ENCODE results near the gene CARMIL1.

CARMIL1 gene

DNA sequence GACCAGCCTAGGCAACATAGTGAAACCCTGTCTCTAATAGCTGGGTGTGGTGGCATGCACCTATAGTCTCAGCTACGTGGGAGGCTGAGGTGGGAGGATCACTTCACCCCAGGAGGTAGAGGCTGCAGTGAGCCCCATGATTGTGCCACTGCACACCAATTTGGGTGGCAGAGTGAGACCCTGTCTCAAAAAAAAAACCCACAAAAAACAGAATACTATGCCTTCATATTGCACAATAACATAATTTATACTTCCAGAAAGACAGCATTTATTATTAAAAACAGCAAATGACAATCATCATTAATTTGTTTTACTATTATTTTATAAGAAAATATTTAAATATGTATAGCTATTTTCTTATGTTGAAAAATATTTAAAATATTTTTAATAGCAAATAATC lies 30.0 kb upstream of the CARMIL1 start:
- Histone ChIP-seq H3K4me3 (ENCODE audit: insufficient read depth, low read depth, low read length, poor library complexity, severe bottlenecking) (no peak overlapping the region), H3K9me3 (ENCODE audit: control insufficient read depth, low read length) (no peaks in the 10 kb centered on the region), H3K27ac (ENCODE audit: insufficient read depth, low read length, poor library complexity, severe bottlenecking) (no peak overlapping the region), H3K27me3 (replicated peaks; ENCODE audit: control insufficient read depth, insufficient read depth, low read length, poor library complexity, severe bottlenecking) (peaks cover 5% of the 10 kb centered on the region), H3K4me1 (ENCODE audit: control insufficient read depth, insufficient read depth, low read length, poor library complexity, severe bottlenecking) (no peaks in the 10 kb centered on the region), H3K36me3 (ENCODE audit: control insufficient read depth, insufficient read depth, low read length) (no peaks in the 10 kb centered on the region)
- no peak for DNase-seq

- no peak for DNase-seq
- Histone ChIP-seq H3K4me3 (ENCODE audit: insufficient read depth, low read depth, low read length, poor library complexity, severe bottlenecking) (no peak overlapping the region), H3K36me3 (ENCODE audit: control insufficient read depth, insufficient read depth, low read length) (no peaks in the 10 kb centered on the region), H3K27me3 (replicated peaks; ENCODE audit: control insufficient read depth, insufficient read depth, low read length, poor library complexity, severe bottlenecking) (peaks cover 5% of the 10 kb centered on the region), H3K9me3 (ENCODE audit: control insufficient read depth, low read length) (no peaks in the 10 kb centered on the region), H3K4me1 (ENCODE audit: control insufficient read depth, insufficient read depth, low read length, poor library complexity, severe bottlenecking) (no peaks in the 10 kb centered on the region), H3K27ac (ENCODE audit: insufficient read depth, low read length, poor library complexity, severe bottlenecking) (no peak overlapping the region)
Observed at GRCh38 chr6:25250878-25251277, 28.3 kb upstream of the CARMIL1 start.

DNA sequence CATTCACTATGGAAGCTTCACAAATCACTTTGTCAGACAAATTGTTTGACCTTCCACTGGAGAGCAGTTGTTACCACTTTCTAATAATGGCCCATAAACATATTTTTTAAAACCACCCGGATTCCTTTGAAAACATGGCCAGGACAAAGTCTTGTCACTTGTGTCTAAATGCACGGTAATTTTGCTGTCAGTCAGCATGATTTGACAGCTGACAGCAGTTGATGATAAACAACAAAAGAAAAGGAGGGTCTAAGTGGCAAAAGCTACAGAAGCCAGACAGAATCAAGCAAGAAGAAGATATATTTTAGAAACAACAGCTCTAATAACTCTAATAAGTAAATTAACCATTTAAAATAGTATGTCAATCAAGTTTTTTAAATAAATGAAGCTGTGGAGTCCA lies 27.7 kb upstream of the CARMIL1 start:
- Histone ChIP-seq H3K4me3 (ENCODE audit: insufficient read depth, low read depth, low read length, poor library complexity, severe bottlenecking) (no peak overlapping the region), H3K36me3 (ENCODE audit: control insufficient read depth, insufficient read depth, low read length) (no peaks in the 10 kb centered on the region), H3K27ac (ENCODE audit: insufficient read depth, low read length, poor library complexity, severe bottlenecking) (no peak overlapping the region)

GRCh38 chr6:25253351-25253750 lies 25.8 kb upstream of the CARMIL1 start:
- Histone ChIP-seq H3K4me3 (ENCODE audit: insufficient read depth, low read depth, low read length, poor library complexity, severe bottlenecking) (no peak overlapping the region), H3K4me1 (ENCODE audit: control insufficient read depth, insufficient read depth, low read length, poor library complexity, severe bottlenecking) (no peaks in the 10 kb centered on the region), H3K27me3 (replicated peaks; ENCODE audit: control insufficient read depth, insufficient read depth, low read length, poor library complexity, severe bottlenecking) (peaks cover 5% of the 10 kb centered on the region), H3K27ac (ENCODE audit: insufficient read depth, low read length, poor library complexity, severe bottlenecking) (no peak overlapping the region), H3K9me3 (ENCODE audit: control insufficient read depth, low read length) (no peaks in the 10 kb centered on the region), H3K36me3 (ENCODE audit: control insufficient read depth, insufficient read depth, low read length) (no peaks in the 10 kb centered on the region)
- no peak for DNase-seq

More for the DNA sequence above, 27.7 kb upstream of the CARMIL1 start:
- H3K27me3 ChIP-seq (replicated peaks; ENCODE audit: control insufficient read depth, insufficient read depth, low read length, poor library complexity, severe bottlenecking) = peaks cover 5% of the 10 kb centered on the region
- no peaks in the 10 kb centered on the region for H3K4me1 ChIP-seq (ENCODE audit: control insufficient read depth, insufficient read depth, low read length, poor library complexity, severe bottlenecking)
- DNase-seq = no peak
- H3K9me3 ChIP-seq (ENCODE audit: control insufficient read depth, low read length) = no peaks in the 10 kb centered on the region

GRCh38 chr6:25254671-25255070 lies 24.5 kb upstream of the CARMIL1 start:
- H3K4me1 ChIP-seq (ENCODE audit: control insufficient read depth, insufficient read depth, low read length, poor library complexity, severe bottlenecking) = no peaks in the 10 kb centered on the region
- H3K36me3 ChIP-seq (ENCODE audit: control insufficient read depth, insufficient read depth, low read length) = no peaks in the 10 kb centered on the region
- peaks cover 5% of the 10 kb centered on the region for H3K27me3 ChIP-seq (replicated peaks; ENCODE audit: control insufficient read depth, insufficient read depth, low read length, poor library complexity, severe bottlenecking)
- no peak overlapping the region for H3K4me3 ChIP-seq (ENCODE audit: insufficient read depth, low read depth, low read length, poor library complexity, severe bottlenecking)
- no peak for DNase-seq
- H3K9me3 ChIP-seq (ENCODE audit: control insufficient read depth, low read length) = no peaks in the 10 kb centered on the region
- no peak overlapping the region for H3K27ac ChIP-seq (ENCODE audit: insufficient read depth, low read length, poor library complexity, severe bottlenecking)

DNA sequence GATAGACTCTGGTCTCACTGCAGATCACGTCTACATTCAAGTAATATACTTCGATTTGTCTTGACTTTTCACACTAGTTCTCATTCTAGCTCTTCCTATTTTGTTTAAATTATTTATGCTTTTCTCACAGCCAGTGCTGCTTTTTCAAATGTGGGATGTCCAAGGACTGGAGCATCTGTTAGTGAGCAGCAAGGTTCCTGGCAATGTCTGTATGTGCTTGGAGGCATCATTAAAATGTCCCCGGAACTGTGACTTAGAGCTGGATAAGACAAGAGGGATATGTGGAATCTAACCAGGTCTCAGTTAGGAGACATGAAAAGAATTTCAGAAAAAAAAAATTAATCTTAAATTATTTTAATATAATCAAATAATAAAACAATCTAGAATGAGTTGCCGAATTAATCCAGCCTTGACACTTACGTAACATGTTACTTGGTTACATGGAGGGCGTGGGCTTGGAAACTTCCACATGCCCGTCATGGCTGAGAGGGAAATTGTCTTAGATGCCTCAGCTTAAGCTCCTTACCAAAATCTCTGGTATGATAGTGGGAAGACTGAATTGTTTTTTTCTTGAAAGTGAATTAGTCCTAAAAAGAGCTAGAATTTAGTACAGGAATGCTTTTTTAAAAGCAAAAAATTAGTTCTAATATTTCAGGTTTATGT lies 21.4 kb upstream of the CARMIL1 start:
- H3K4me3 ChIP-seq (ENCODE audit: insufficient read depth, low read depth, low read length, poor library complexity, severe bottlenecking) = no peak overlapping the region
- H3K4me1 ChIP-seq (ENCODE audit: control insufficient read depth, insufficient read depth, low read length, poor library complexity, severe bottlenecking) = no peaks in the 10 kb centered on the region
- no peaks in the 10 kb centered on the region for H3K36me3 ChIP-seq (ENCODE audit: control insufficient read depth, insufficient read depth, low read length)
- H3K27ac ChIP-seq (ENCODE audit: insufficient read depth, low read length, poor library complexity, severe bottlenecking) = no peak overlapping the region
- DNase-seq = no peak
- H3K27me3 ChIP-seq (replicated peaks; ENCODE audit: control insufficient read depth, insufficient read depth, low read length, poor library complexity, severe bottlenecking) = no peaks in the 10 kb centered on the region
- H3K9me3 ChIP-seq (ENCODE audit: control insufficient read depth, low read length) = no peaks in the 10 kb centered on the region

- no peak for DNase-seq
- H3K4me3 ChIP-seq (ENCODE audit: insufficient read depth, low read depth, low read length, poor library complexity, severe bottlenecking) = no peak overlapping the region
- no peaks in the 10 kb centered on the region for H3K36me3 ChIP-seq (ENCODE audit: control insufficient read depth, insufficient read depth, low read length)
- no peaks in the 10 kb centered on the region for H3K27me3 ChIP-seq (replicated peaks; ENCODE audit: control insufficient read depth, insufficient read depth, low read length, poor library complexity, severe bottlenecking)
- no peak overlapping the region for H3K27ac ChIP-seq (ENCODE audit: insufficient read depth, low read length, poor library complexity, severe bottlenecking)
- H3K9me3 ChIP-seq (ENCODE audit: control insufficient read depth, low read length) = no peaks in the 10 kb centered on the region
- no peaks in the 10 kb centered on the region for H3K4me1 ChIP-seq (ENCODE audit: control insufficient read depth, insufficient read depth, low read length, poor library complexity, severe bottlenecking)
Observed at GRCh38 chr6:25259756-25260155, 19.4 kb upstream of the CARMIL1 start.

DNA sequence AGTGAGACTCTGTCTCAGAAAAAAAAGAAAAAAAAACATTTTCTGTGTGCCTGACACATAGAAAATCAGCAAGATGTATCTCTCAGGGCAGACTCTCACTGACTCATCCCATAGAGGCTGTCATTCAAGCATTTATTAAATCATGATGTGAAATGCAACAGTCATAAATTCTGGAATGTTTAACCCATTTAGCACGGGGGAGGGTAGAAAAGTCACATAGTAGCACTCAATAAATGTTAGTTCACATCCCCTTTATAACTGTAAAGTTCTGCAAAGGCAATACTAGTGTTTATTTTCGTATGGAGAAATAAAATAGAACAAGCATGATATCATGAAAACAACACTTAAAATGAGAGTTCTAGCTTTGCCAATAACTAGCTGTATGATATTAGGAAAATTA lies 15.5 kb upstream of the CARMIL1 start:
- Histone ChIP-seq H3K9me3 (ENCODE audit: control insufficient read depth, low read length) (no peaks in the 10 kb centered on the region), H3K27me3 (replicated peaks; ENCODE audit: control insufficient read depth, insufficient read depth, low read length, poor library complexity, severe bottlenecking) (no peaks in the 10 kb centered on the region), H3K4me1 (ENCODE audit: control insufficient read depth, insufficient read depth, low read length, poor library complexity, severe bottlenecking) (no peaks in the 10 kb centered on the region), H3K4me3 (ENCODE audit: insufficient read depth, low read depth, low read length, poor library complexity, severe bottlenecking) (no peak overlapping the region), H3K36me3 (ENCODE audit: control insufficient read depth, insufficient read depth, low read length) (no peaks in the 10 kb centered on the region), H3K27ac (ENCODE audit: insufficient read depth, low read length, poor library complexity, severe bottlenecking) (no peak overlapping the region)
- DNase-seq = no peak

- Histone ChIP-seq H3K27ac (ENCODE audit: insufficient read depth, low read length, poor library complexity, severe bottlenecking) (no peak overlapping the region), H3K27me3 (replicated peaks; ENCODE audit: control insufficient read depth, insufficient read depth, low read length, poor library complexity, severe bottlenecking) (no peaks in the 10 kb centered on the region), H3K36me3 (ENCODE audit: control insufficient read depth, insufficient read depth, low read length) (no peaks in the 10 kb centered on the region), H3K4me3 (ENCODE audit: insufficient read depth, low read depth, low read length, poor library complexity, severe bottlenecking) (no peak overlapping the region), H3K4me1 (ENCODE audit: control insufficient read depth, insufficient read depth, low read length, poor library complexity, severe bottlenecking) (no peaks in the 10 kb centered on the region), H3K9me3 (ENCODE audit: control insufficient read depth, low read length) (no peaks in the 10 kb centered on the region)
- no peak for DNase-seq
Observed at GRCh38 chr6:25266456-25267100, 12.6 kb upstream of the CARMIL1 start.

DNA sequence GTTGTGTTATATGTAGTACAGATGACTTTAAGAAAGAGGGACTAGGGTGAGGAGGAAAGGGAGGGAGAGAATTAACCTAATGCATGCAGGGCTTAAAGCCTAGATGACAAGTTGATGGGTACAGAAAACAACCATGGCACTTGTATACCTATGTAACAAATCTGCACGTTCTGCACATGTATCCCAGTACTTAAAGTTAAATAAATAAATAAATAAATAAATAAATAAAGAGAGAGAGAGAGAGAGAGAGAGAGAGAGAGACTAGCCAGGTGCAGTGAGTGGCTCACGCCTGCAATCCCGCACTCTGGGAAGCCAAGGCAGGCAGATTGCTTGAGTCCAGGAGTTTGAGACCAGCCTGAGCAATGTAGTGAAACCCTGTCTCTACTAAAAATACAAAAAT lies 11.5 kb upstream of the CARMIL1 start:
- Histone ChIP-seq H3K27ac (ENCODE audit: insufficient read depth, low read length, poor library complexity, severe bottlenecking) (no peak overlapping the region), H3K4me1 (ENCODE audit: control insufficient read depth, insufficient read depth, low read length, poor library complexity, severe bottlenecking) (no peaks in the 10 kb centered on the region), H3K36me3 (ENCODE audit: control insufficient read depth, insufficient read depth, low read length) (no peaks in the 10 kb centered on the region), H3K27me3 (replicated peaks; ENCODE audit: control insufficient read depth, insufficient read depth, low read length, poor library complexity, severe bottlenecking) (no peaks in the 10 kb centered on the region), H3K9me3 (ENCODE audit: control insufficient read depth, low read length) (no peaks in the 10 kb centered on the region), H3K4me3 (ENCODE audit: insufficient read depth, low read depth, low read length, poor library complexity, severe bottlenecking) (no peak overlapping the region)
- no peak for DNase-seq

Data from effector memory CD4-positive, alpha-beta T cell (primary cell).